ENCODE results near the gene MMP27.

DNA sequence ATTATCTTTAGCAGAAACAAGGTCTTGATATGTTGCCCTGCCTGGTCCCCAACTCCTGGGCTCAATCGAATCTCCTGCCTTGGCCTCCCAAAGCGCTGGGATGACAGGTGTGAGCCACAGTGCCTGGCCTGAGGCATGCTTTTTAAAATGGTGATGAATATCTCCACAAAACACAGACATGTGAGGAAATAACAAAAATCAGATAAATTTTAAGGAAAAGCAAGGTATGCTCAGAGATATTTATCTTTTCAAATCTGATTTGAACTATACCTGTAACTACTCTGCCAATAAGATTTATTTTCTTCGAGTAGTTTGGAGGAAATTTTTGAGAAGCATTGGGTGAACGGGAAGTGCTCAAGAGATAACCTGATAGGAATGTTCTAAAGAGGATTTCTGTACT lies 44.5 kb downstream of the MMP27 start:
- TF ChIP-seq, protein P1, sequence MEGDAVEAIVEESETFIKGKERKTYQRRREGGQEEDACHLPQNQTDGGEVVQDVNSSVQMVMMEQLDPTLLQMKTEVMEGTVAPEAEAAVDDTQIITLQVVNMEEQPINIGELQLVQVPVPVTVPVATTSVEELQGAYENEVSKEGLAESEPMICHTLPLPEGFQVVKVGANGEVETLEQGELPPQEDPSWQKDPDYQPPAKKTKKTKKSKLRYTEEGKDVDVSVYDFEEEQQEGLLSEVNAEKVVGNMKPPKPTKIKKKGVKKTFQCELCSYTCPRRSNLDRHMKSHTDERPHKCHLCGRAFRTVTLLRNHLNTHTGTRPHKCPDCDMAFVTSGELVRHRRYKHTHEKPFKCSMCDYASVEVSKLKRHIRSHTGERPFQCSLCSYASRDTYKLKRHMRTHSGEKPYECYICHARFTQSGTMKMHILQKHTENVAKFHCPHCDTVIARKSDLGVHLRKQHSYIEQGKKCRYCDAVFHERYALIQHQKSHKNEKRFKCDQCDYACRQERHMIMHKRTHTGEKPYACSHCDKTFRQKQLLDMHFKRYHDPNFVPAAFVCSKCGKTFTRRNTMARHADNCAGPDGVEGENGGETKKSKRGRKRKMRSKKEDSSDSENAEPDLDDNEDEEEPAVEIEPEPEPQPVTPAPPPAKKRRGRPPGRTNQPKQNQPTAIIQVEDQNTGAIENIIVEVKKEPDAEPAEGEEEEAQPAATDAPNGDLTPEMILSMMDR (IDR thresholded peaks at IDR 0.05; ENCODE audit: poor library complexity): no peak
- no peak for TF ChIP-seq EZH2 (IDR thresholded peaks at IDR 0.05; ENCODE audit: borderline replicate concordance)
- TF ChIP-seq EZH2phosphoT487 (IDR thresholded peaks at IDR 0.05; ENCODE audit: low read depth, severe bottlenecking, unreplicated experiment): no peak
